Measurements from ENCODE around the gene SPTY2D1.

Gene SPTY2D1

DNA sequence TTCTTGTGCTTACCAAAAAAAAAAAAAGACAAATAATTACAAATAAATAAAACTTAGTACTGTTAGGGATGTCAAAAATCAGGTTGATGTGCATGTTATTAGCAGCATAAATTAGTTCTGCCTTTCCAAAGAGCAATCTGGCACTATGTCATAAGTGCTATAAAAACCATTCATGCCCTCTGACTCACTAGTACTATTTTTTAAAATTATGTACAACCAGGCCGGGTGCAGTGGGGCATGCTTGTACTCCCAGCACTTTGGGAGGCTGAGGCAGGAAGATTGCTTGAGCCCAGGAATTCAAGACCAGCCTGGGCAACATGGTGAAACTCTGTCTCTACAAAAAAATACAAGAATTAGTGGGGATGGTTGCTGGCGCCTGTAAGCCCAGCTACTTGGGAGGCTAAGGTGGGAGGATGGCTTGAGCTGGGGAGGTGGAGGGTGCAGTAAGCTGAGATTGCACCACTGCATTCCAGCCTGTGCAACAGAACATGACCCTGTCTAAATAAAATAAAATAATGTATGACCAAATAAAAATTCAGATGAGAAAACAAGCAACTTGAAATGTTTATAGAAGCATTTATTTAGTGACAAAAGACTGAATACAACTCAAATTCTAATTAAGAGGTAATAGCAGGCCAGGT, 70.9 kb downstream of the SPTY2D1 start:
- DNase-seq (ENCODE audit: low read depth) = peak; percentile 74
